Measurements from ENCODE around the gene CHAMP1.

The CHAMP1 gene

GRCh38 chr13:114320065-114320464 is 5.8 kb downstream of the CHAMP1 start:
- no peak overlapping the region for H3K9ac ChIP-seq
- no peak overlapping the region for H3K4me3 ChIP-seq (ENCODE audit: low read depth, low read length)
- H3K9me3 ChIP-seq (ENCODE audit: control insufficient read depth, low read length) = no peaks in the 10 kb centered on the region
- no peak overlapping the region for H2AFZ ChIP-seq
- no peaks in the 10 kb centered on the region for H3K27me3 ChIP-seq (ENCODE audit: control insufficient read depth, insufficient read depth, low read length)
- no peak overlapping the region for H3K27ac ChIP-seq
- TF ChIP-seq CTCF (IDR thresholded peaks at IDR 0.05) = no peak
- H3K4me1 ChIP-seq = no peaks in the 10 kb centered on the region
- peaks cover 10% of the 10 kb centered on the region for H3K79me2 ChIP-seq
- no peak overlapping the region for H3K4me2 ChIP-seq (ENCODE audit: low read length)
- H3K36me3 ChIP-seq (ENCODE audit: control insufficient read depth, insufficient read depth, low read length) = no peaks in the 10 kb centered on the region

GRCh38 chr13:114321256-114321655 is 7.0 kb downstream of the CHAMP1 start:
- peaks cover 6% of the 10 kb centered on the region for H3K79me2 ChIP-seq

GRCh38 chr13:114323349-114323748 is 9.0 kb downstream of the CHAMP1 start:
- Histone ChIP-seq H3K27ac (no peak overlapping the region), H3K4me3 (ENCODE audit: low read depth, low read length) (no peak overlapping the region), H2AFZ (no peak overlapping the region), H3K27me3 (ENCODE audit: control insufficient read depth, insufficient read depth, low read length) (no peaks in the 10 kb centered on the region), H3K9me3 (ENCODE audit: control insufficient read depth, low read length) (no peaks in the 10 kb centered on the region), H3K36me3 (ENCODE audit: control insufficient read depth, insufficient read depth, low read length) (no peaks in the 10 kb centered on the region), H3K4me1 (no peaks in the 10 kb centered on the region), H3K79me2 (no peaks in the 10 kb centered on the region), H3K4me2 (ENCODE audit: low read length) (no peak overlapping the region), H3K9ac (no peak overlapping the region)
- TF ChIP-seq CTCF (IDR thresholded peaks at IDR 0.05) = no peak

More at GRCh38 chr13:114321256-114321655, 7.0 kb downstream of the CHAMP1 start:
- no peak for TF ChIP-seq CTCF (IDR thresholded peaks at IDR 0.05)
- Histone ChIP-seq H2AFZ (no peak overlapping the region), H3K4me2 (ENCODE audit: low read length) (no peak overlapping the region), H3K27me3 (ENCODE audit: control insufficient read depth, insufficient read depth, low read length) (no peaks in the 10 kb centered on the region), H3K36me3 (ENCODE audit: control insufficient read depth, insufficient read depth, low read length) (no peaks in the 10 kb centered on the region), H3K4me1 (no peaks in the 10 kb centered on the region), H3K9me3 (ENCODE audit: control insufficient read depth, low read length) (no peaks in the 10 kb centered on the region), H3K4me3 (ENCODE audit: low read depth, low read length) (no peak overlapping the region), H3K27ac (no peak overlapping the region), H3K9ac (no peak overlapping the region)

GRCh38 chr13:114324334-114324733 is 10.0 kb downstream of the CHAMP1 start:
- H3K79me2 ChIP-seq = no peaks in the 10 kb centered on the region
- no peak overlapping the region for H3K9ac ChIP-seq
- H2AFZ ChIP-seq = no peak overlapping the region
- no peaks in the 10 kb centered on the region for H3K36me3 ChIP-seq (ENCODE audit: control insufficient read depth, insufficient read depth, low read length)
- H3K27ac ChIP-seq = no peak overlapping the region
- TF ChIP-seq CTCF (IDR thresholded peaks at IDR 0.05) = no peak
- no peaks in the 10 kb centered on the region for H3K27me3 ChIP-seq (ENCODE audit: control insufficient read depth, insufficient read depth, low read length)
- H3K9me3 ChIP-seq (ENCODE audit: control insufficient read depth, low read length) = no peaks in the 10 kb centered on the region
- H3K4me3 ChIP-seq (ENCODE audit: low read depth, low read length) = no peak overlapping the region
- H3K4me1 ChIP-seq = no peaks in the 10 kb centered on the region
- no peak overlapping the region for H3K4me2 ChIP-seq (ENCODE audit: low read length)

- H3K4me3 ChIP-seq (ENCODE audit: low read depth, low read length) = no peak overlapping the region
Observed at GRCh38 chr13:114325729-114326128, 11.4 kb downstream of the CHAMP1 start.

More at GRCh38 chr13:114325729-114326128, 11.4 kb downstream of the CHAMP1 start:
- no peak overlapping the region for H3K27ac ChIP-seq
- no peaks in the 10 kb centered on the region for H3K79me2 ChIP-seq
- no peak for TF ChIP-seq CTCF (IDR thresholded peaks at IDR 0.05)
- H3K9ac ChIP-seq = no peak overlapping the region
- no peaks in the 10 kb centered on the region for H3K4me1 ChIP-seq
- no peak overlapping the region for H2AFZ ChIP-seq
- H3K36me3 ChIP-seq (ENCODE audit: control insufficient read depth, insufficient read depth, low read length) = no peaks in the 10 kb centered on the region
- H3K9me3 ChIP-seq (ENCODE audit: control insufficient read depth, low read length) = no peaks in the 10 kb centered on the region
- H3K4me2 ChIP-seq (ENCODE audit: low read length) = no peak overlapping the region
- no peaks in the 10 kb centered on the region for H3K27me3 ChIP-seq (ENCODE audit: control insufficient read depth, insufficient read depth, low read length)
